ENCODE data around the gene LDLRAD2.
"Not testable (repeated sequence)": the region's sequence is repeated elsewhere in the genome, so short reads cannot be mapped to it uniquely, and the experiment has no call there.

The LDLRAD2 gene

DNA sequence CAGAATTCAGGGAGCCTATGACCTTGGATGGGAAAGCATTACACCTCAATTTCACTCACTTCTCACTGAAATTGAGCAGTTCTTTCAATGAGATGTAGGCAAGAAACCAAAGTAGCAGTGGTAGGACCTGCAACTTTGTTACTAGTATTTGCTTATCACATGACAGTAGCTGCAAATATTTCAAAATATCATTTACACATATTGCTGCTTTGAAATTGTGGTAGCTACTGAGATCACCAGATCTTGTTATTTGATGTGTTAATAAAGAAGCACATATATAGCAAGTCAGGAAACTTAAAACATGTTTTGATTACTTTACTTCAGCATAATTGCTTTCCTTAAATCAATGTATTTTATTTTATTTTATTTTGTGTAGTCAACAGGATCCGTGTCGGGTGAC, 12.9 kb downstream of the LDLRAD2 start:
- DNase-seq: no peak

DNA sequence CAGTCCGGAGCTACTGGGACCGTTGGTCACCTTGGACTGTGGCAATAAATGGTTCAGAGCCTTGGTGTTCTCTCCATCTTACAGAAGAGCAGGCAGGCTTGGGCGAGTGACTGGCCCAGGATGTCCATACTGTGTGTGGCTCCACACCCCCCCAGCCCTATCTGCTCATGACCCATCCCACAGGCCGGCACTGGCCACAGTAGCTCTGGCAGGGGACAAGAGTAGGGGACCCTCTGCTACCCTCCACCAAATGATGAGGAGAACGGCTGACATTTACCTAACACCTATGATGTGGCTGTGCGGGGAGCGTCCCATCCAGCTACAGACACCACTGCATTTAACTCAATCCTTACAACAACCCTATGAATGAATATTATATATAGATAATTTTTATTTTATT, 13.3 kb downstream of the LDLRAD2 start:
- no peak for DNase-seq

- not testable (repeated sequence) for DNase-seq
Measured at GRCh38 chr1:21826694-21827093, 14.6 kb downstream of the LDLRAD2 start.

GRCh38 chr1:21827141-21827679, 15.1 kb downstream of the LDLRAD2 start:
- DNase-seq: no peak

DNA sequence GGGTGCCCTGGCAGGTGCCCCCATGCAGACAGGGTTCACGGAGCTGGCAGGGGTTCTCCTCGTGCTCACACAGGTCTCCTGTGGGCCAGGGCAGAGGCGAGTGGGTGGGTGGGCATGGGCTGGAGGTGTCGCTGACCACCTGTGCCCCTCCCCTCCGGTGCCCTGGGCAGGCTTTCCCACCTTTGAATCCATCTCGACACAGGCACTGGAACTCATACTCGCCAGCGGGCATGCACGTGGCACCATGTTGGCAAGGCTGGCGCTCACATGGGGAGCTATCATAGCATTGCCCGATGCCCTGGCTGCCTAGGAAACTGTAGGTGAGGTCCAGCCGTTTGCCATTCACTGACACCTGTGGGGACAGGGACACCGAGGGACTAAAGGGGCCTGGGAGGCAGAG, 16.0 kb downstream of the LDLRAD2 start:
- DNase-seq: no peak

- DNase-seq: no peak
Measured at GRCh38 chr1:21828506-21829210, 16.6 kb downstream of the LDLRAD2 start.

DNA sequence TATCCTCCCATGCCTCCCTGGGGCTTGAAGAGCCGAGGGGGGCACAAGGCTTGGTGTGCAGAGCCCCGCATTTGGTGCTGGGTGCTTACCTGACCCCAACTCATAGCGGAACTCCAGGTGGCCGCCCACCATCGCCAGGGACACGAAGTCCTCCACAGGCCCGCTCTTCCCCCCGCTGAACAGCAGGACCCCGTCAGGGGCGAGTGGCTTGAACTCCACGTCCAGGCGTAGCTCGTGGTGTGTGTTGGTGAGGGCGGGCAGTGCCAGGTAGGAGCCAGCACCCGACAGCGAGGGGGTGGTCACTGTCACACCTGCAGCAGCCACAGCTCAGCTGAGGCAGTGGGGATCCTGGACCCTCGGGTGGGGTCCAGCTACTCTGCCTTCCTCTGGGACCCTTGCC, 17.2 kb downstream of the LDLRAD2 start:
- no peak for DNase-seq

DNA sequence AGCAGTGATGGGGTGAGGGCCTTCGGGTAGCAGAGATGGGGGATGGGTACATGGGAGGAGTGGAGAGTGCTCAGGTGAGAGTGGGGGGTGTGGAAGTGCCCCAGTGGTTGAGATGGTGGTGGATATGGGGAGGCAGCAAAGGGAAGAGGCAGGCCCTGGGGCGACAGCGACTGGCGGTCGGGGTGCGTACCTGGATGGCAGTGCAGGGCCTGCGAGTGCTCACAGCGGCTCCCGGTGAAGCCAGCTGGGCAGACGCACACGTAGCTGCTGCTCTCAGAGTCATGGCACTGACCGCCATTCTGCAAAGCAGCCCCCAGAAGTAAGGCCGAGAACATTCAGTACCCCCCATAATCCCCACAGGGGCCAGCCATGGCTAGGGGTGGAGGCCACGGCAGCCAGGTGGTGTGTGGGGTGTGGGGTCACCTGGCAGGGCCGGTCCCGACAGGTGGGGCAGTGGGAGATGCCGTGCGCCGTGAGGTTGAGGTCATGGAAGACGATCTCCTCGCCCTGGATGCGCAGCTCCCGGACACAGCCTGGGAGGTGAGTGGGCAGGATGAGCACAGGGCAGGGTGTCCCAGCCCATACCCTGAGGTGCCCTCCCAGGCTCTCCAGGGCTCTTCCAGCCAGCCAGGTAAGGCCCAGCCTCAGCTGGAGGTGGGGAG, 18.9 kb downstream of the LDLRAD2 start:
- DNase-seq: no peak

GRCh38 chr1:21831454-21831970, 19.4 kb downstream of the LDLRAD2 start:
- no peak for DNase-seq

DNA sequence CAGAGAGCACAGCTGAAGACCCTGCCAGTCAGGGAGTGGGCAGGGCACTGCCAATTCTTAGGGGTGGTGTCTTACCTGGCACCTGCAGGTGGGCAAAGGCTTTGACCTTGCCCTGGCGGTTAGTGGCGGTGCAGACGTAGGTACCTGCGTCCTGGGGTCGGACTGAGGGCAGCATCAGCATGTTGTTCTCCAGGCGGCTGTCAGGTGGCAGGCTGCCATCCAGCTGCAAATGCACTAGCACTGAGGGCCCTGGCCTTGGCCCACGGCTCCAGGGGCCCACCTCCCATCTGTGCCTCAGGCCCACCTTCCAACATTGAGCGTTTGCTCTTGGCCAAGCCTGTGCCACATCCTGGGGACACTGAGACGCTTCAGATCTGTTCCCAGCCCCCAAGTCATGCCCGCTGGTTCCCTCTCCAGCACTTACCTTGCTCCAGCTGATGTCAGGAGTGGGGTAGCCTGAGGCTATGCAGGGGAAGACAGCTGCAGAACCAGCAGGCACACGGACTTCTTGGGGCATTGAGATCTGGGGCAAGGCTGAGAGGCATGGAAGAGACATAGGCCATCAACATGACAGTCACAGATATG, 21.4 kb downstream of the LDLRAD2 start:
- DNase-seq: no peak

GRCh38 chr1:21834094-21834493, 22.0 kb downstream of the LDLRAD2 start:
- DNase-seq: no peak

DNA sequence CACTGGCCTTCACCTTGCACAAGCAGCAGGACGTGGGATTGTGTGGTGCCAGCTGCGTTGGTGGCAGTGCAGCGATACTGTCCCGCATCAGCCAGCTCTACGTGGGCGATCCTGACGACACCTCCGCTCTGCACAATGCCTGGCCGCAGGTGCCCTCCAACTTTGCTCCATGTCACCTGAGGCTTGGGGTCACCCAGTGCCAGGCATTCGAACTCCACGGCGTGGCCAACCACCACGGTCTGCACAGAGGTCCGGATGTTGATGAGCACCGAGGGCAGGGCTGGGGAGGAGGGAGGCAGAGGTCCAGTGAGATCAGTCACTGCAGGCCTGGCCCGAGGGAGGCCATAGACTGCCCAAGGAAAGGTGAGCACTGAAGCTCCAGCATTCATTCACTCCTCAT, 22.6 kb downstream of the LDLRAD2 start:
- no peak for DNase-seq

- DNase-seq: no peak
Measured at GRCh38 chr1:21836010-21836409, 23.9 kb downstream of the LDLRAD2 start.

DNA sequence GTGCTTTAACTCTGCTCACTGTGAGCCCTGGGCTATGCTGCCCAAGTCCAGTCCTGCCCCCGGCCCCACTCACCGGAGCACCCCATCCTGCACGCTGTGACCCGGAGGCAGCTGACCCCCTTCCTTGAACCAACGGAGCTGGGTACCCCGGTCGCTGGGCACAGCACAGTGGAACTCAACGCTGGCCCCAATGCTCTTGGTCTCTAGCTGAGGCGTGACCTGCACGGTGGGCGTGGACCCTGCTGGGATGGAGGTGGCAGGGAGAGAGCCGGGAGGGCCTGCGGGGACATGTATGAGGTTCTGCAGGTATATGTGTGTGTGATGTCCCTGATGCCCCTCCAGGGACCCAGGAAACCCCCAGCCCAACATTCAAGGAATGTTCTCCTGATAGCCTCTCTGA, 24.7 kb downstream of the LDLRAD2 start:
- DNase-seq: no peak

DNA sequence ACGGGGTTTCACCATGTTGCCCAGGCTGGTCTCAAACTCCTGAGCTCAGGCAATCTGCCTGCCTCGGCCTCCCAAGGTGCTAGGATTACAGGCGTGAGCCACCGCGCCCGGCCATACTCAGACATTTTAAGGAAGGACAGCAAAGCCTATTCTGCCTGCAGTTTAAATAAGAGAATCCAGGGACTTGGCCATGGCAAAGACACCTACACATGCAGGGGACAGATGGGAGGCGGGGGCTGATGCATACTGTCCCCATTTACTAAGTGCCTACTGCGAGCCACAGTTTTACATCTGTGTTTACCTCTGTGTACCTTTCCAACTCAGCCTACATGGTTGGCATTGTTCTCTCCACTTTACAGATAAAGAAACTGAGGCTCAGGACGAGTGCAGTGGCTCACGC, 25.4 kb downstream of the LDLRAD2 start:
- no peak for DNase-seq

GRCh38 chr1:21838359-21839157, 26.5 kb downstream of the LDLRAD2 start:
- DNase-seq: no peak

GRCh38 chr1:21839337-21840037, 27.4 kb downstream of the LDLRAD2 start:
- no peak for DNase-seq

DNA sequence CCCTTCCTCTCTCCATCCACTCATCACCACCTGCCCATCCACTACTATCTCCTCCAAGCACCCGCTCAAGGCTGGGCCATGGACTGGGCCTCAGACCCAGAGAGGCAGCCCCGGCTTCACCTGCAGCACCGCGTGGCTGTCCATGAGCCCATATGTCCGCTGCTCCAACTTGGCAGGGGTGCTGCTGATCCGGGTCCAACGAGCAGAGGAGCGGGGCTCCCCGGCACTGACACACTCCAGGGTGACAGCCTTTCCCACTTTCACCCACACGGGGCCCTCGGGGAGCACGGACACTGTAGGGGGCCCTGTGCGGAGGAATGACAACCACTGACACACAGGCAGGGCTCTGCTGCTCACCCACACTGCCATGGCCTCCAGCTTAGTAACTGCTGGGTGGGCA, 28.9 kb downstream of the LDLRAD2 start:
- DNase-seq: no peak

DNA sequence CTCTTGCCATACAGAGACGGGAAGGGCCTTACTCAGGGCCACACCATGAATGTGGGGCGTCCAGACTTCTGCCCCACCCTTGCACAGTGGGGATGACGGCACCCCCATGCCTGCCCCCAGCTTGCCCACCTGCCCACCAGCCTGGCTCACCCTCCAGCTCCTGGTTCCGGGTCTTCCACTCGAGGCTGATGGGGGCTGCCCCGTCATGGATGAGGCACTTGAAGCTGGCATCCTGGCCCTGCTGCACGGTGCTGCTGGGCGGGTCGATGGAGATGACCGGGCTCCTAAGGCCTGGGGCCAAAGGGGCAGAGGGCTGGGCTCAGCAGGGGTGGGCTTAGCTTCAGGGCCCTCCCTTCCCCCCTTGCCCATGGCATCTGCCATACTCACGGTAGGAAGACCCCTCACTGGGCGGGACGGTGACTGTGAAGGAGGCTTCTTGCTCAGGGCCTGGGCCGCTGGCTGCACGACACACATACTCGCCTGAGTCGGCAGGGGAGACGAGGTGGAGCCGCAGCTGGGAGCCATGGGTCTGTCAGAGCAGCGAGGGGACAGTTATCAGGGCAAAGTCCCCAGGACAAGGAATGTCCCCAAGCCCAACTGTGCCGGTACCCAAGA, 29.9 kb downstream of the LDLRAD2 start:
- DNase-seq: no peak

- no peak for DNase-seq
Measured at GRCh38 chr1:21842606-21843162, 30.6 kb downstream of the LDLRAD2 start.

DNA sequence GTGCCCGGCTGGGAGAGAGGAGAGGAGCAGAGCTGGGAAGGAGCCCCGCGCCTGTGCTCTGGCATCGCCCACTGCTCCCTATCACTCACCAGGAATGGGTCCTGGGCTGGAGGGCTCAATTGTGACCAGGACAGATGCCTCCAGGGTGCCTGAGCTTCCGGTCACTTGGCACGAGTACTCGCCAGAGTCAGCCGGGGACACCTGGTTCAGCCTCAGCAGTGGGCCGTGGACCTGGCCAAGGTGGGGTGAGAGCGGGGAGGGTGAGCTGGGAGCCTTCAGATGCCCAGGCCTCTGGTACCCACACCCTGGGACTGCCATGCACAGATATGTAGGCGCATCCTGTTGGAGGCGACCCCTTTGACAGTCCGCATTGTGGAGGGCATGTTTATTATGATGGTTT, 31.1 kb downstream of the LDLRAD2 start:
- DNase-seq: no peak

DNA sequence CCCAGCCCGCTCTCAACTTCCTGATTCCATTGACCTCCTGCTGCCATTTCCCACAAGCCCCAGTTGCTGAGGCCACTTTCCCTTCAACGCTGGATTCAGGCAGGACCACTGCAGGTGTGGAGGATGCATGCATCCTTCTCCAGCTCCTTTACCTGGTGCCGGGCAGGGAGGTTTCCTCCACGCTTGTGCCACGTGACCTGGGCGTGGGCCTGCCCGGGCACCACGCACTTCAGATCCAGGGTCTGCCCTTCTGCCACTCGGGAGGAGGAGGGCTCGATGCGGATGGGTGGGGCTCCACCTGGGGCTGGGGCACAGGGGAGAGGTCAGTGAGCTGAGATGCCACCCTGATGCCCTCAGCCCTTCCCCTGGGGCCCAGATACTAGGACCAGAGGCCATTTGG, 31.9 kb downstream of the LDLRAD2 start:
- no peak for DNase-seq

Measured in activated CD4-positive, alpha-beta T cell treated with anti-CD3 and anti-CD28 coated beads, Interleukin-2, amount 50 U/mL, for 16 hours (primary cell).